Keratinocyte (primary cell): ENCODE results near the gene HAND2. TPM values are rescaled to one million over a fixed set of nuclear protein-coding genes. Genes with fewer than 3 reads are reported as not detected.
A peak's percentile ranks its signal among the peaks of the same experiment; 100 is the strongest.

ENCODE experiments used
- DNase-seq: peaks from one replicate; pipeline ENCODE4 v3.0.0-alpha.2; 2011; ENCODE audit warnings: low read depth, missing footprints, low spot score
- FAIRE-seq: peaks from 2 replicates; lab custom pipeline; 2011; peaks lifted over from hg19 to GRCh38; lab: Jason Lieb, UNC
- H2AFZ ChIP-seq: 2 replicates; pipeline ENCODE4 v1.6.0; 2012; ENCODE audit warnings: low read length, control low read depth, inconsistent platforms; ENCODE audit not compliant: control insufficient read depth
- H3K27ac ChIP-seq: 2 replicates; pipeline ENCODE4 v1.5.1; 2011; ENCODE audit warnings: low read length; ENCODE audit not compliant: control insufficient read depth, insufficient read depth
- H3K27me3 ChIP-seq: 3 replicates; pipeline ENCODE4 v1.6.0; 2011; ENCODE audit warnings: low read length; ENCODE audit not compliant: control insufficient read depth, insufficient read depth; ENCODE audit errors: extremely low read depth
- H3K36me3 ChIP-seq, 2 experiments: 2 replicates in 1 of 2; 3 replicates in 1 of 2; pipeline ENCODE4 v1.5.1; 2011; ENCODE audit warnings: low read length in 2 of 2, mild to moderate bottlenecking in 1 of 2; ENCODE audit not compliant: control insufficient read depth in 2 of 2, insufficient read depth in 2 of 2; ENCODE audit errors: extremely low read depth in 1 of 2
- H3K4me1 ChIP-seq: 3 replicates; pipeline ENCODE4 v1.5.1; 2011; ENCODE audit warnings: low read length; ENCODE audit not compliant: control insufficient read depth, insufficient read depth; ENCODE audit errors: extremely low read depth
- H3K4me2 ChIP-seq: 3 replicates; pipeline ENCODE4 v1.6.0; 2011; ENCODE audit warnings: low read depth, low read length; ENCODE audit not compliant: control insufficient read depth, insufficient read depth; ENCODE audit errors: extremely low read depth
- H3K4me3 ChIP-seq, 3 experiments: fragments of 200-600 bp in 1 of 3; sonication (generic) in 1 of 3; 2 replicates in 2 of 3; 3 replicates in 1 of 3; pipeline ENCODE4 v1.5.1; 2011 to 2016; ENCODE audit warnings: low read length in 3 of 3, mild to moderate bottlenecking in 3 of 3, control low read depth in 2 of 3, inconsistent platforms in 1 of 3, low read depth in 1 of 3, mixed read lengths in 1 of 3, mixed run types in 1 of 3, moderate library complexity in 1 of 3; ENCODE audit not compliant: control insufficient read depth in 2 of 3, insufficient read depth in 2 of 3; ENCODE audit errors: extremely low read depth in 1 of 3
- H3K79me2 ChIP-seq: 2 replicates; pipeline ENCODE4 v1.6.0; 2012; ENCODE audit warnings: low read length; ENCODE audit not compliant: control insufficient read depth, insufficient read depth
- H3K9ac ChIP-seq: 3 replicates; pipeline ENCODE4 v1.6.0; 2011; ENCODE audit warnings: low read length; ENCODE audit not compliant: control insufficient read depth, insufficient read depth; ENCODE audit errors: extremely low read depth
- H3K9me1 ChIP-seq: 3 replicates; pipeline ENCODE4 v1.6.0; 2011; ENCODE audit warnings: low read length; ENCODE audit not compliant: control insufficient read depth, insufficient read depth; ENCODE audit errors: extremely low read depth
- H3K9me3 ChIP-seq: 2 replicates; pipeline ENCODE4 v1.5.1; 2012; ENCODE audit warnings: low read depth, low read length; ENCODE audit not compliant: control insufficient read depth
- H4K20me1 ChIP-seq: 3 replicates; pipeline ENCODE4 v1.6.0; 2011; ENCODE audit warnings: low read length; ENCODE audit not compliant: control insufficient read depth, insufficient read depth; ENCODE audit errors: extremely low read depth
- EZH2 ChIP-seq: IDR thresholded peaks from one replicate; pipeline ENCODE4 v1.6.1; 2012; ENCODE audit warnings: inconsistent platforms, mild to moderate bottlenecking, low read length, moderate library complexity
- dilution Hi-C: fragments of 300-500 bp; cut with MboI; formaldehyde crosslinking; loops from one replicate; pipeline ENCODE4 v1.7.0; 2020; ENCODE audit warnings: low sequenced_read_pairs; ENCODE audit not compliant: extremely low pct_ligation_motif_present
- polyA plus RNA-seq, 5 experiments: library from polyadenylated mRNA; depleted of rRNA in 3 of 5; stranded (reverse) in 3 of 5; stranded (forward) in 1 of 5; unstranded in 1 of 5; fragments of >200 nt; gene quantifications; 1 replicate in 1 of 5; 2 replicates in 3 of 5; 3 replicates in 1 of 5; pipeline versions ENCODE4 v1.2.1 to v1.2.3, GENCODE V29; 2011 to 2012; ENCODE audit warnings: missing spikeins in 2 of 5, low read depth in 1 of 5, low replicate concordance in 1 of 5
- TF ChIP-seq, protein P1 (sequence below), 3 experiments: IDR thresholded peaks in 1 of 3; conservative IDR thresholded peaks in 1 of 3; optimal IDR thresholded peaks in 1 of 3; 2 replicates in 2 of 3; 3 replicates in 1 of 3; pipeline versions ENCODE3 to v1.5.1; 2011; ENCODE audit warnings: low read length in 3 of 3, mild to moderate bottlenecking in 3 of 3, moderate library complexity in 2 of 3, control low read depth in 1 of 3, inconsistent platforms in 1 of 3; ENCODE audit not compliant: insufficient read depth in 2 of 3; ENCODE audit errors: extremely low read depth in 1 of 3

The HAND2 gene
- polyA plus RNA-seq, 1 donor (not counting 4 experiments of a cell fraction or from before 2014, with no cell fraction given), result not detected

DNA sequence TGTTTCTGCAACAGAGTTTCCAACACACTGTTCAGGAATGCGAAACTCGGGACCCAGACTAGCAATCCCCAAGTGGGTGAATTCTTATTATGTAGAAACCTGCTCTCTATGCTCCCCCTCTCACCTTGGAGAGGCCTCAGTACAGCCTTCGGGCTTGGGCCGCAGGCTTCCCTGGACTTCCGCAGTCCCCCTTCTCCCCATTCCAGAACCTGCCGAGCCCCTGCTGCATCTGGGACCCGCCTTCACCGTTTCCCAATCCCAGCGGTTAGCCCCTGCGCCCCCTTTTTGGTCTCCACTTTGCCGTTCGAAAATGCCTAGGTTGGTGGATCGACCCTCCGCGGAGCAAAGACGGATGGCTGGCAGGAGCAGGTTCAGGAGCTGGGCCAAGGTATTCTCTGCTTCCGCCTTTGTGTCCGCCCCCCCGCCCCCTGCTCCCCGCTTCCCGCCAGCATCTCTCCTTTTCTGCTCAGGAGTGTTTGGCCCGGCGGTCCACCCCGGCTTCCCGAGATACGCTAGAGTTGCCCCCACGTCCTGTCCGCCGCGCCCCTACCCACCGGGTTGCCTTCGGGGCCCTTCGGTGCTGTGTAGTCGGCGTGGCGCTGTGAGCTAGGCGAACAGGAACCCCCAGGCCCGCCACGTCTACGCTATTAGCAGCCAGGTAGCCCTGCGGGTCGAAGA, 11.5 kb downstream of the HAND2 start:
- Histone ChIP-seq H3K9me1 (no peaks in the 10 kb centered on the region), H3K4me3 (no peak overlapping the region), H4K20me1 (no peaks in the 10 kb centered on the region), H3K9me3 (peaks cover 8% of the 10 kb centered on the region), H3K79me2 (no peaks in the 10 kb centered on the region), H3K4me2 (peak overlapping the region; percentile 10), H2AFZ (no peak overlapping the region), H3K27ac (no peak overlapping the region), H3K36me3 (no peaks in the 10 kb centered on the region), H3K9ac (no peak overlapping the region), H3K4me1 (peaks cover 3% of the 10 kb centered on the region), H3K27me3 (peaks cover 92% of the 10 kb centered on the region)
- TF ChIP-seq, protein P1, sequence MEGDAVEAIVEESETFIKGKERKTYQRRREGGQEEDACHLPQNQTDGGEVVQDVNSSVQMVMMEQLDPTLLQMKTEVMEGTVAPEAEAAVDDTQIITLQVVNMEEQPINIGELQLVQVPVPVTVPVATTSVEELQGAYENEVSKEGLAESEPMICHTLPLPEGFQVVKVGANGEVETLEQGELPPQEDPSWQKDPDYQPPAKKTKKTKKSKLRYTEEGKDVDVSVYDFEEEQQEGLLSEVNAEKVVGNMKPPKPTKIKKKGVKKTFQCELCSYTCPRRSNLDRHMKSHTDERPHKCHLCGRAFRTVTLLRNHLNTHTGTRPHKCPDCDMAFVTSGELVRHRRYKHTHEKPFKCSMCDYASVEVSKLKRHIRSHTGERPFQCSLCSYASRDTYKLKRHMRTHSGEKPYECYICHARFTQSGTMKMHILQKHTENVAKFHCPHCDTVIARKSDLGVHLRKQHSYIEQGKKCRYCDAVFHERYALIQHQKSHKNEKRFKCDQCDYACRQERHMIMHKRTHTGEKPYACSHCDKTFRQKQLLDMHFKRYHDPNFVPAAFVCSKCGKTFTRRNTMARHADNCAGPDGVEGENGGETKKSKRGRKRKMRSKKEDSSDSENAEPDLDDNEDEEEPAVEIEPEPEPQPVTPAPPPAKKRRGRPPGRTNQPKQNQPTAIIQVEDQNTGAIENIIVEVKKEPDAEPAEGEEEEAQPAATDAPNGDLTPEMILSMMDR (optimal IDR thresholded peaks at IDR 0.05 in 1 of 3, IDR thresholded peaks at IDR 0.05 in 1 of 3, conservative IDR thresholded peaks at IDR 0.05 in 1 of 3; ENCODE audit: extremely low read depth in 1 of 3, insufficient read depth in 2 of 3, low read length in 3 of 3), result no peak
- peak; percentile 1 for TF ChIP-seq EZH2
- dilution Hi-C loops, result no loop called here
- DNase-seq, result no peak
- no peak for FAIRE-seq

DNA sequence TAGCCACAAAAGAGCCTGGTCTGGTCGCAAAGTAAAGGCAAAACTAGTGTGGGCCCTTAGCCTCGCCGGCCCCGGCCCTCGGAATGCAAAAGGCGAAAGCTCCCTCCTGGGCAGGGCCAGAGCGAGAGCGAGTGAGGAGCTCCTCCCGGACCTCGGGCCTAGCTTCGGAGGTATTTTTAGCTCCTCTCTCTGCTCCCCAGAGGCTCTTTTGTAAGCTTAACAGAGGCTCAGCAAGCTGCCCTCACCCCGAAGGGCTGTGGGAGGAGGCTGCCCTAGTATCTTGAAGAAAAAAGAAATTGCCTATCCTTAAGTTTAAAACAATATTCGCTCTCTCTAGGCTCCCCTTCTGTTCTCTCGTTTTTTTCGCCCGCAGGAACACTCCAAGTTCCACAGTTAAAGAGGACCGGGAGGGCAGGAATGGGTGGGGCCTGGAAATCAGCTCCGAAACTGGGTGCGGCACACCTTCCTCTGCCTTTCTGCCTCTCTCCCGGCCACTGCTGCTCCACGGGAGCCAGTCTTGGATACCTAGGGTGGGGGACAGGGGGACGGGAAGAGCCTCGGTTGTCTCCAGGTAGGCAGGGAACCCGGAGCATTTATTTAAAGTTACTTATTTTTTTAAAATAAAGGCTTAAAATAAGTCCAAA, 12.1 kb downstream of the HAND2 start:
- FAIRE-seq (no peak), DNase-seq (no peak)
- H3K27ac ChIP-seq, result no peak overlapping the region
- no peaks in the 10 kb centered on the region for H3K9me1 ChIP-seq
- no peak overlapping the region for H3K4me3 ChIP-seq
- H3K79me2 ChIP-seq, result no peaks in the 10 kb centered on the region
- peak; percentile 65 for TF ChIP-seq EZH2
- TF ChIP-seq, protein P1 (optimal IDR thresholded peaks at IDR 0.05 in 1 of 3, IDR thresholded peaks at IDR 0.05 in 1 of 3, conservative IDR thresholded peaks at IDR 0.05 in 1 of 3; ENCODE audit: extremely low read depth in 1 of 3, insufficient read depth in 2 of 3, low read length in 3 of 3), result no peak
- peaks cover 3% of the 10 kb centered on the region for H3K4me1 ChIP-seq
- peaks cover 90% of the 10 kb centered on the region for H3K27me3 ChIP-seq
- H3K36me3 ChIP-seq, result no peaks in the 10 kb centered on the region
- no peaks in the 10 kb centered on the region for H4K20me1 ChIP-seq
- H2AFZ ChIP-seq, result no peak overlapping the region
- H3K9me3 ChIP-seq, result peaks cover 2% of the 10 kb centered on the region
- H3K9ac ChIP-seq, result no peak overlapping the region
- dilution Hi-C loops, result no loop called here
- H3K4me2 ChIP-seq, result no peak overlapping the region
